Activated naive CD8-positive, alpha-beta T cell treated with anti-CD3 and anti-CD28 coated beads, Interleukin-2, amount 50 U/mL, for 16 hours (primary cell): ENCODE measurements around the gene USP25.
"Not testable (repeated sequence)": the region's sequence is repeated elsewhere in the genome, so short reads cannot be mapped to it uniquely, and the experiment has no call there.

Experiments used
- DNase-seq: peaks from one replicate; pipeline ENCODE4 v3.0.0-alpha.2; 2020; ENCODE audit warnings: low read depth, low spot score

USP25 gene

GRCh38 chr21:15731243-15731613 is 1.4 kb downstream of the USP25 start:
- DNase-seq: no peak

- no peak for DNase-seq
These were observed 2.7 kb downstream of the USP25 start for GRCh38 chr21:15732290-15732995.

GRCh38 chr21:15732996-15733329 is 3.2 kb downstream of the USP25 start:
- DNase-seq: no peak

- no peak for DNase-seq
These were observed 5.6 kb downstream of the USP25 start for GRCh38 chr21:15735409-15735808.

GRCh38 chr21:15735931-15736330 is 6.1 kb downstream of the USP25 start:
- not testable (repeated sequence) for DNase-seq

GRCh38 chr21:15738779-15739178 is 9.0 kb downstream of the USP25 start:
- DNase-seq: not testable (repeated sequence)

- DNase-seq: no peak
These were observed 10.6 kb downstream of the USP25 start for GRCh38 chr21:15740383-15740782.

GRCh38 chr21:15741510-15741909 is 11.7 kb downstream of the USP25 start:
- no peak for DNase-seq

- no peak for DNase-seq
These were observed 12.4 kb downstream of the USP25 start for GRCh38 chr21:15742052-15742670.

- no peak for DNase-seq
These were observed 12.9 kb downstream of the USP25 start for GRCh38 chr21:15742694-15743093.

- no peak for DNase-seq
These were observed 13.8 kb downstream of the USP25 start for GRCh38 chr21:15743593-15743992.

GRCh38 chr21:15744926-15745325 is 15.1 kb downstream of the USP25 start:
- DNase-seq: no peak

- DNase-seq: no peak
These were observed 18.8 kb downstream of the USP25 start for GRCh38 chr21:15748586-15748985.

GRCh38 chr21:15749082-15749860 is 19.5 kb downstream of the USP25 start:
- no peak for DNase-seq

GRCh38 chr21:15749861-15750159 is 20.0 kb downstream of the USP25 start:
- no peak for DNase-seq

- DNase-seq: no peak
These were observed 21.3 kb downstream of the USP25 start for GRCh38 chr21:15751037-15751436.

GRCh38 chr21:15751546-15751945 is 21.8 kb downstream of the USP25 start:
- no peak for DNase-seq

- DNase-seq: no peak
These were observed 23.1 kb downstream of the USP25 start for GRCh38 chr21:15752763-15753407.

GRCh38 chr21:15753741-15754140 is 24.0 kb downstream of the USP25 start:
- no peak for DNase-seq

GRCh38 chr21:15754640-15755039 is 24.9 kb downstream of the USP25 start:
- DNase-seq: no peak

- no peak for DNase-seq
These were observed 25.3 kb downstream of the USP25 start for GRCh38 chr21:15755125-15755524.

- no peak for DNase-seq
These were observed 29.7 kb downstream of the USP25 start for GRCh38 chr21:15759469-15759868.
